GM21390 (cell line): ENCODE data around the gene LSS.
"Not testable (repeated sequence)": the region's sequence is repeated elsewhere in the genome, so short reads cannot be mapped to it uniquely, and the experiment has no call there.

Experiments used
- ATAC-seq: cut with Tn5 transposase; IDR thresholded peaks from one replicate; pipeline ENCODE4 v1.9.1; 2021; ENCODE audit not compliant: unreplicated experiment

LSS gene

GRCh38 chr21:46188226-46189212 is 40.1 kb downstream of the LSS start:
- ATAC-seq = no peak

- ATAC-seq = no peak
Observed at GRCh38 chr21:46187814-46188213, 40.8 kb downstream of the LSS start.

- no peak for ATAC-seq
Observed at GRCh38 chr21:46187261-46187660, 41.3 kb downstream of the LSS start.

GRCh38 chr21:46185716-46186115 is 42.9 kb downstream of the LSS start:
- no peak for ATAC-seq

GRCh38 chr21:46184625-46185555 is 43.7 kb downstream of the LSS start:
- ATAC-seq = peak; percentile 53

GRCh38 chr21:46183910-46184624 is 44.5 kb downstream of the LSS start, which contains the start of gene SPATC1L:
SPATC1L (minus strand) TSS chr21:46184459; CDS start chr21:46182816, 1,643 bp downstream.
- ATAC-seq = peak; percentile 53

- not testable (repeated sequence) for ATAC-seq
Observed at GRCh38 chr21:46183337-46183909, 45.2 kb downstream of the LSS start.

- no peak for ATAC-seq
Observed at GRCh38 chr21:46182548-46183336, 45.8 kb downstream of the LSS start.

GRCh38 chr21:46181953-46182547 is 46.5 kb downstream of the LSS start:
- ATAC-seq = no peak

- ATAC-seq = no peak
Observed at GRCh38 chr21:46181436-46181835, 47.1 kb downstream of the LSS start.

GRCh38 chr21:46180778-46181391 is 47.7 kb downstream of the LSS start:
- no peak for ATAC-seq

GRCh38 chr21:46180079-46180722 is 48.4 kb downstream of the LSS start:
- ATAC-seq = no peak

GRCh38 chr21:46179708-46180078 is 48.9 kb downstream of the LSS start:
- ATAC-seq = no peak

- ATAC-seq = no peak
Observed at GRCh38 chr21:46178961-46179360, 49.6 kb downstream of the LSS start.

- ATAC-seq = not testable (repeated sequence)
Observed at GRCh38 chr21:46176443-46177129, 52.0 kb downstream of the LSS start.

GRCh38 chr21:46173573-46173972 is 55.0 kb downstream of the LSS start:
- ATAC-seq = no peak

- ATAC-seq = no peak
Observed at GRCh38 chr21:46172863-46173528, 55.6 kb downstream of the LSS start.
